HG02943 (cell line): Measurements from ENCODE around the gene GYPE.
"Not testable (repeated sequence)": the region's sequence is repeated elsewhere in the genome, so short reads cannot be mapped to it uniquely, and the experiment has no call there.

Experiments
- ATAC-seq: cut with Tn5 transposase; IDR thresholded peaks from one replicate; pipeline ENCODE4 v1.9.1; 2021; ENCODE audit warnings: mild to moderate bottlenecking, low read depth, moderate library complexity; ENCODE audit not compliant: unreplicated experiment

The GYPE gene

DNA sequence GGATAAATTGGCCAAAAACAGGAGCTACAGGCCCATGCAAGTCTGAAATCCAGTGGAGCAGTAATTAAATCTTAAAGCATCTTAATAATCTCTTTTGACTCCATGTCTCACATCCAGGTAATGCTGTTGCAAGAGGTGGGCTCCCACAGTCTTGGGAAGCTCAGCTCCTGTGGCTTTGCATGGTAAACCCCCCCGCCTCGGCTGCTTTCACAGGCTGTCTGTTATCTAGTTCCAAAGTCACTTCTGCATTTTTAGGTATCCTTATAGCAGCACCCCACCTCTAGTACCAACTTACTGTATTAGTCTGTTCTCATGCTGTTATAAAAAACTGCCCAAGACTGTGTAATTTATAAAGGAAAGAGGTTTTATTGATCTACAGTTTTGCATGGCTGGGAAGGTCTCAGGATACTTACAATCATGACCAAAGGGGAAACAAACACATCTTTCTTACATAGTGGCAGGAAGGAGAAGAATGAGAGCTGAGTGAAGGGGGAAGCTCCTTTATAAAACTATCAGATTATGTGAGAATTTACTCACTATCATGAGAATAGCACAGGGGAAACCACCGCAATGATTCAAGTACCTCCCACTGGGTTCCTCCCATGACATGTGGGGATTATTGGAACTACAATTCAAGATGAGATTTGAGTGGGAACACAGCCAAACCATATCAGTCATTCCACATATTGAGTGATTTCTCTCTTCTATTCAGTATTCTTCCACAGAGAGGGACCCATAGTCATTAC lies 34.7 kb downstream of the GYPE start:
- not testable (repeated sequence) for ATAC-seq

DNA sequence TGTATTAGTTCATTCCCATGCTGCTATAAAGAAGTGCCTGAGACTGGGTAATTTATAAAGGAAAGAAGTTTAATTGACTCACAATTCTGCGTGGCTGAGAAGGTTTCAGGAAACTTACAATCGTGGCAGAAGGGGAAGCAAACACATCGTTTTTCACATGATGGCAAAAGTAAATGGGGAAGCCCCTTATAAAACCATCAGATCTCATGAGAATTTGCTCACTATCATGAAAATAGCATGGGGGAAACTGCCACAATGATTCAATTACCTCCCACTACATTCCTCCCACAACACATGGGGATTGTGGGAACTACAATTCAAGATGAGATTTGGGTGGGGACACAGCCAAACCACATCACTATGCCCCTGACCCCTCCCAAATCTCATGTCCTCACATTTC lies 35.4 kb downstream of the GYPE start:
- ATAC-seq = not testable (repeated sequence)

DNA sequence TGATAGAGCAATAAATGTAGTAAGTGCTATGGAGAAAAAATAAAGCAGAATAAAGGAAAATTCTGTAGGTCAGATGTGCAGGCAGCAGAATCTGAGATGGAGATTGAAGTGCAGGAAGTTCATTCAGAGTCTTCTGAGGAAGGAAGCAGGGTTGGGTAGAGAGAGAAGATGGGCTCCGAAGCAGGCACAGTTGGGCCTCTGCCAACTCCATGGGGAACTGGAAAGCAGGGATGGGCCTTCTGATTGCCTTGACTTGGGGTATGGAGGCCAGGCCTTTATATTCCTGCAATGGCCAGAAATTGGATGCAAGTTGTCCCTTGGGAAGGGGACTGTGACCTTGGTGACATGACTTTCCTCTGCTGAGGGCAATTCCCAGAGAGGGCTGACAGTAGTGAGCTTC lies 42.6 kb downstream of the GYPE start:
- not testable (repeated sequence) for ATAC-seq

DNA sequence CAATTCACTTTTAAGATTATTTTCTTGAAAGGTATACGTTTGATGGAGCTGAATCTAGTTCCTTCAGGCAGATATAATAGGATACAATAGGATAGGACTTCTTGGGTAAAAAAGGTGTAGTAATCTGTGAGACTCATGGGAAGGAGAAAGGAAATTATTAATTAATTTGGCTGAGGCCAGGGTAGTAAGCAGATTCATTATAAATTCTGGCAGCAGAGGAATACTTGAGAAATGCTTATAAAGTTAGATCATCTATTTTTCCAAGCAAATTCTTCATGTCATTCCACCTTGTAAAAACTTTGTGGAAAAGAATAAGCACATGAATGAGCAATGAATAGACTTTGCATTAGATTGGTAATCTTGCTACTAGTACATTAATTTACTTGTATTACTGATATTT lies 46.9 kb downstream of the GYPE start:
- no peak for ATAC-seq

DNA sequence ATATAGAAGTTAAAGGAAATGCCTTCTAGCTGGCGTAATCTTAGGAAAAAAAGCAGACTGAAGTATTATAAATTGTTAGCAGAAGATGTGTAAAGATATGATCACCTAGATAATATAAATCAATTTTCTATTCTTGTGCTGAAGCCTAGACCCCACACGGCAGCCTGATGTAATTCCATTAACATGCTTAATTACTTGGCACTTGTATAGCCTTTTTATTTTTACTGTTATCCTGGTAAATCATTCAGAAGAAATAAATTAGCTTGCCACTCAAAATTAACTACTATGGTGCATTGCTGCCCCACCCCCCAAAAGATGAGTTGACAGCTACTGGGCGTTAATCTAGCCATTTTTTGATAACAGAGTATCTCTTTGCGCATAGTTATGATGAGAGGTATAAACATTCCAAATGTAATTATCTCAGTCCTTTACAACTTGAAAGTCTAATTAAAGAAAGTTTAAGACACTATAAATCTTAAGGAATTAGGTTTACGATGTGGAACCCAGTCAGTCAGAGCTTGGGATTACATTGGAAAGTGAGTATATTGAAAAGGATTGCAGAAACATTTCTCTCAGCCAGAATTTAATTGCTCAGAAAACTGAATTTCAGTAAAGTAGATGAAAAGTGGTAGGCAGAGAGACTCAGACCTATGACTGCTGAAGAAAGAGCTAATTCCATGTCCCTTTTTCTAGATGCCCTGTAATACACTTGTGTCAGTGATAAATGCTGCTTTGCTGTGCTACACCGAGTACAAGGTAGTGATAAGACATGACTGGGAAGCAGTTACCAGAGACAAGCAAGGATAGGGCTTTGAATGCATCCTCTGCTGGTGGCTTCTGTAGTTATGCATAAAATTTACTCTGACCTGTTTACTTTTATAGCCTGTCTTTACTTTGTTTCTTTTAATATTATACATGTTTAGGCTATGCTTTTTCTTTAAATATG lies 47.7 kb downstream of the GYPE start:
- not testable (repeated sequence) for ATAC-seq

DNA sequence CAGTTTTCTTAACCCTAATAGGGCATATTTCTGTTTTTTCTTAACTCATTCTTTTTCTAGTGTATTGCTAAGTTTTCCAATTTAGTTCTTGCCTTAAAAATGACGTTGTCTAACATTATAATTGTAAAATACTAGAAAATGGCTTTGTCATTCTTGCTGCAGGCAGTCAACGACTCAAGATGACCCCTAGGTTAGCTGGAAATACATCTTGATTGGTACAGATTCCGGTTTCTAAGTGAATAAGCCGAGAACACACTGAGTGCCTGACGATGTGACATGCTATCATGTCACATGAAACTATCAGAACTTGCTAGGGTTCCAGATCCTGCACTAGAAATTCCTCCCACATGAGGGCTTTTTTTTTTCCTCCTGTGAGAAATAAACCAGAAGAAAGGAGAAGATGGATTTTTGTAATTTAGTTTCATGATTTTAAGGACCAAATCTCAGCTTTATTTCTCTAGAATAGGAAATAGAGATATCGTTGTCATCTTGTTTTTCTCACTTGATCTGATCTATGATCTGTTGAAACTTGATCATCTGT lies 49.3 kb downstream of the GYPE start:
- ATAC-seq = not testable (repeated sequence)

DNA sequence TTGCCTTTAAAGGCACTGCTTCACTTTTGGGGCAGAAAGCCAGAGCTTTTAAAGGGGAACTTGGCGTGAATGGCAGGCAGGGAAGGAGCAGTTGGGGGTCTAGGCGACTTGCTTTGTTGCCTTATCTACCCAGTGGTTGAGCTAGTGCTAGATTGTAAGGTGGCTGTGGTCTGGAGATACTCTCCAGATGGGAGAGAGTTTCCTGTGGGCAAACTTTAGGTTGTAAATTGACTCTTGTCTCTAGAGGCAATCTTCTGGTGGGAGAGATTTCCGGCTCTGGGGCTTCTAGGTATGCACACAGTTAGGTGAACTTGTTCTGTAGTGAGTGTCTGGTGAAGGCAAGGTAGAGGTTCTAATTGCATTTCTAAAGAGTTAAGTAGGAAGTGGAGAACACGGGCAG lies 50.7 kb downstream of the GYPE start:
- not testable (repeated sequence) for ATAC-seq

DNA sequence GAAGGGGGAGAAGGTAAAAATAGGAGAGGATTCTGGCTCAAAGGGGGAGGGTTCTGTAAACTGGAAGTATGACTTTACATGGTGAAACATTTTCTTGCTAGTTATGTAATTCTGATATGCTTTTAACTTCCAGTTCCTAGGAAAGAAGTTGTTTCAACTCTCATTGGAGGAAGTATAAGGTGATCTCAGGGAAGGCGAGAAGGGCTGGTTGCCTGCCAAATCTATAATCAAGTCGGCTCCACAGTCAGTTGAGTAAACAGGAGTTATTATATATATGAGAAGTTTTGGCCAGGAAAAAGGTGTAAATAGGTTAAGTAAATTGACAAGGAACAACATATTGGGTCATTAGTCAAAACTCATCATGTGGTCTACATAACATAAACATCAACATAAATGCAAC lies 56.1 kb downstream of the GYPE start:
- not testable (repeated sequence) for ATAC-seq

DNA sequence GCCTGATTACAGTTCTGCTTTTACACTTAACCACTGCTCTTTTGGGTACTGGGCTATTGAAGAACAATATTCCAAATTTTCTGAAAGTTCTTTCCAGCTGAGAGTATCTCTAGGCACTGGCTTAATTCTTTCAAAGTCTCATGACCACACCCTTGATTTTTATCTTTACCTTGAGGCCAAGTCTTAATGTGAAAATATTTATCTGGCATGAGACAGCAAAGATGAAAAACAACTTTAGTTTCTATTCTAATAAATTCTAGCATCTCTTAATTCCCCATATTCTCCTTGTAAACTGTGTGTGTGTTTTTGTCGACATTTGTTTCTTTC lies 61.9 kb downstream of the GYPE start:
- ATAC-seq = not testable (repeated sequence)

DNA sequence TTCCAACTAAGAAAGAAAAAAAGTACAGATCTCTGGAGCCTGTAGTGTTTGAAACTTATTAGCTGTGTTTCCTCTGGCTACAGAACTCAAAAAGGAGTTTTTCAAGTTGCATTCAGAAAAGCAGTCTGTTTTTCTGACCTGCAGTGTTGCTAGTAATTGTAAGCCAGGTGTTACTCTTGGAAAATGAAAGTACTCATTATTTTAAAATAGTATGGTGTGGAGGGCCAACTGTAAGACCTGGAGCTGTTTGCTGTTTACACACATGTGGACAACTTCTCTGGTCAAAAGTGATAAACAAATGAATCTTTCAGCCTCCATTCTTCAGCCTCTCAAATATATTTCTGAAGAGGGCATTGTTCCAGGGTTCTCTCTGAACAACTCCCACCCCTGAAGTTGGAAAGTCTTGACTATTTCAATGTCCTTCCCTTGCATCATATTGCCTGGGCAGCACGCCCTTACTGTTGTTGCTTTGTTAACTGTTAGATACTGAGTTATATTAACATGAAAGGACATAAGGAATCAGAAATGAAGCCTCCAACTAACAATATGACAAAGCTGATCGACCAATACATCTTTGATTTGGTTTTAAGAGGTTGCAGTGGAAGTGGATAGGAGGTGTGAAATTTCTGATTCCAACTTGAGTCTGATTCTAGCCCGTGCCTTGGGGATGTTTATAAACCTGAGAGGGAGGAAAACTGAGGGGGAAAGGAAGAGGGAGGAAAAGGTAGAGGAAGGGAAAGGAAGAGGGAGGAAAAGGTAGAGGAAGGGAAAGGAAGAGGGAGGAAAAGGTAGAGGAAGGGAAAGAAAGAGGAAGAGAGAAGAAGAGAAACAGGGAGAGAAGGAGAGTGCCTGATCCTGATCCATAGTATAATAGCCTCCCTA lies 62.5 kb downstream of the GYPE start:
- not testable (repeated sequence) for ATAC-seq

DNA sequence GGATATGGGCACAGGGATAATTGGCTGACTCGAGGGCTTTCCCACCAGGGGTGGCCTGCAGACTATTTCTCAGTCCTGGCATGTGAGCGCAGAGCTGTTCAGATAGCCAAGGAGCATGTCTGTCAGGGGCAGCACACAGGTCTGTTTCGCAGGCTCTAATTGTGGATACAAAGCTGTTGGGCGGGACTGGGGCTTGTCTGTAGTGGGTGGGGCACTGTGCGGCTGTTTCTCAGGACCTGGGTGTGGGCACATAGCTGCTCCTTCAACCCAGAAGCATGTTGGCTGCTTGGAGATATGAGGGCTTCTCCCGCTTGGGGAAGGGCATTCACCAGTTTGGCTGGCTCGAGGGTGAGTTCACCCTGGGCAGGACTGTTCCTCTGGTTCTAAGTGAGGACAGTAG lies 65.9 kb downstream of the GYPE start:
- ATAC-seq = not testable (repeated sequence)

DNA sequence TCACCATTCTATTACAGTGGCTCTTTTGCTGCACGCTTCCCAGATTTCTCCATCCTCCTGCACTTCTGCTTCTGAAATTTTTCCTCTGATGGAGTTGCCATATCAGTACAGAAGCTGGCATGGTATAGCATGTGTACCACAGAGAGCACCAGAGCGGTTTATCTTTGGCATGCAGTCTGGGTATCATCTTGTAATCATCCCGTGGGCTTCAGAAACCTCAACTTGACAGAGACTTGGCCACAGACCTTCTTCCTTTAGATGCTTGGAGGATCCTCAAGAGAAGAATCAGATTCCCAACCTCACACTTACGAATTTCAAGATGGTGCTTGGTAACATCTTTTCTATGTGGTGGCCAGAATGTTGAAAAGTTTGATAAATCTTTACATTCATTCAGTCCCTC lies 71.2 kb downstream of the GYPE start:
- not testable (repeated sequence) for ATAC-seq

DNA sequence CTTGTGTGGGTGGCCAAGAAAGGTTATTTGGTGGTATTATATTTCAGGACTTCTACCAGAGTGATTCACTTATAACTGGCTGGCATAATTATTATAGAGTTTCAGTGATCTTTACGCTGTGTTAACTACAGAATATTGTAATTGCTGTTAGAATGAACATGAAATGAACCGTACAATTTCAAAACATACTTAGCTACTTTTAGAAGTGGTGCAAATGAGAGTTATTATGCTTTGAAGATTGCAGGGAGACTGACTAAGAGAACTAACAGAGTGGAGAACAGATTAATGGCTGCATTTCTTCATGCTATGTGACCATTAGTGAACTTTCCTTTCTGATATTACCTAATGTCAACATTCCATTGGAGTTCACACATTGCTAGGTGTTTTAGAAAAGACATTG lies 71.7 kb downstream of the GYPE start:
- not testable (repeated sequence) for ATAC-seq

DNA sequence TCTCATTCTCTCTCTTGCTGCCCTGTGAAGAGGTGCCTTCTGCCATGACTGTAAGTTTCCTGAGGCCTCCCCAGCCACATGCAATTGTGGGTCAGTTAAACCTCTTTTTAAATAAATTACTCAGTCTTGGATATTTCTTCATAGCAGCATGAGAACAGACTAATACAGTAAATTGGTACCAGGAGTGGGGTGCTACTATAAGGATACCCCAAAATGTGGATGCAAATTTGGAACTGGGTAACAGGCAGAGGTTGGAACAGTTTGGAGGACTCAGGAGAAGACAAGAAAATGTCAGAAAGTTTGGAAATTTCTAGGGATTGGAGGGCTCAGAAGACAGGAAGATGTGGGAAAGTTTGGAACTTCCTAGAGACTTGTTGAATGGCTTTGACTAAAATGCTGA lies 74.8 kb downstream of the GYPE start:
- not testable (repeated sequence) for ATAC-seq

DNA sequence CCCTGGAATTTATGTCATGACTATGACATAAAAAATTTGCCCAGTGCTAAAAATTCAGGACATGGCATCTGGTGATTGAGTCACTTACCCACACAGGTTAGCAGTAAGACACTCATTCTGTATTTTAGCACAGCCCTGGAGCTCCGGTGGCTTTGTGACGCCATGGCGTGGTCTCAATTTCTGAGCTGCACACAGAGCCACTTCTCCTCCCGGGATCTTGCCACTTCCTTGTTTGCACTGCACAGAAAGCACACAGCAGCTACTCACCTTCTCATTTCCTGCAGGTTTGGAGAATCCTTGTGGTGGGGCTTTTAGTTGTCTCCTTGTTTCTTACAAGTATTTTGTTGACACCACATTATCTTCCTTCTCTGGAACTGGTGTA lies 76.1 kb downstream of the GYPE start:
- not testable (repeated sequence) for ATAC-seq
